Retina (tissue), 1 donor: Measurements from ENCODE around the gene ALK.
A peak's percentile ranks its signal among the peaks of the same experiment; 100 is the strongest.

Source experiments
- DNase-seq: peaks from one replicate; pipeline ENCODE4 v3.0.0-alpha.2; 2016

ALK gene

GRCh38 chr2:29433920-29434319, 487.5 kb downstream of the ALK start:
- no peak for DNase-seq

- DNase-seq: no peak
Observed at GRCh38 chr2:29433128-29433527, 488.3 kb downstream of the ALK start.

DNA sequence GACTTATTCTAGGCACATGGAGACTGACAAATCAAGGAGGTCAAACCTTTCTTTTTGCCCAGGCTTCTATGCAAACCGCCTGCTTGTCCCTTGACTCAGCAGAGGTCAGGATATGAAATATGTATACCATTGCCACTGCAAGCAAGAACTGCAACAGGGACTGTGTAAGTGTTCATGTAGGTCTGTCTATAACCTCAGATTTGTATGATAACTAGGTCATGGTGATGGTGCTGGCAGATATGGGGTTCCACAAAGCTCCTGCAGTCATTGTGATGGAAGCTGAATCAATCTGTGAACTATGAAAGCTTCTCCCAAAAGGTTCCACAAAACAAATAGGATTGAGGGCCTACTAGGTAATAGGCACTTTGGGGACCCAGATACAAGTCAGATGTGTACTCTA, 489.9 kb downstream of the ALK start:
- DNase-seq: no peak

DNA sequence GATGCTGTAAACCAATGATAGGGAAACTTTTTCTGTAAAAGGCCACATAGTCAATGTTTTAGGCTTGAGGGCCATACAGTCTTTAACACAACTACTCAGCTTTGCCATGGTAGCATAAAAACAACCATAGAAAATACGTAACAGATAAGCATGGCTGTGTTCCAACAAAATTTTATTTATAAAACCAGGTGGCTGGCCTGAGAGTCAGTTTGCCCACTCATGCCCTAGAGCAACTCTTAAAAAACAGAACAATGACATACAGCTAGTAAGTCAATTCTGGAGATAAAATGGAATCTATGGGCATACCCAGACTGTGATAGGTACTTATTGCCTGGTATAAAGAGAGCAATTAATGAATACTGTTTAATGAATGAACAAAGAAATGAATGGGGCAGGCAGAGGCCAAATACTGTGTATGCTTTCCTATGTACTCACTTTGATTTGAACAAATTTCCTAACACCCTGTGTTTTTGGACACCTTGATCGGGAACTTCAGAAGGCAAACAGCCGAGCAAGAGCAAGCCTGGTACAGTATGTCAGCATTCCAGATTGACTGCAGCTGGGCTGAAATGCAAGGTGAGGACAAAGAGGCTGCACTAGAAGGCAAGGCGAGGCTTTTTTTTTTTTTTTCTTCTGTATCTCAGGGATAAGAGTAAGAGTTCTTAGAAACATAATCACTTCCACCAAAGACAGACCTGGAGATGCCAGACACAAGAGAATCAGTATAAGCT, 490.8 kb downstream of the ALK start:
- DNase-seq: no peak

DNA sequence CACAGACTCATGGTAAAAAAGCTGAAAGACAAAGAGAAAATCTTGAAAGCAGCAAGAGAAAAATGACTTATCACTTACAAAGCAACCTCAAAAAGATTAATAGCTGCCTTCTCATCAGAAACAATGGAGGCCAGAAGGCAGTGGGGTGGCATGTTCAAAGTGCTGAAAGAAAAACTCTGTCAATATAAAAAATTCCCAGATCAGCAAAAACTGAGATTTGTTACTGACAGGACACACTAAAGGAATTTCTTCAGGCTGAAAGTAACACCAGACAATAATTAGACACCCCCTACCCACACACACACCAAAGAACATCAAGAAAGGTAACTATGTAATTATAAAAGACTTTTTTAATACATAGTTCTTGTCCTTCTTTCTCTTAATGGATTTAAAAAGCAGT, 495.0 kb downstream of the ALK start:
- DNase-seq: no peak

GRCh38 chr2:29425866-29426265, 495.5 kb downstream of the ALK start:
- no peak for DNase-seq

- DNase-seq: no peak
Observed at GRCh38 chr2:29423061-29423666, 498.2 kb downstream of the ALK start.

- DNase-seq: peak; percentile 43
Observed at GRCh38 chr2:29420999-29421782, 500.2 kb downstream of the ALK start.

- peak; percentile 32 for DNase-seq
Observed at GRCh38 chr2:29420464-29420863, 500.9 kb downstream of the ALK start.

DNA sequence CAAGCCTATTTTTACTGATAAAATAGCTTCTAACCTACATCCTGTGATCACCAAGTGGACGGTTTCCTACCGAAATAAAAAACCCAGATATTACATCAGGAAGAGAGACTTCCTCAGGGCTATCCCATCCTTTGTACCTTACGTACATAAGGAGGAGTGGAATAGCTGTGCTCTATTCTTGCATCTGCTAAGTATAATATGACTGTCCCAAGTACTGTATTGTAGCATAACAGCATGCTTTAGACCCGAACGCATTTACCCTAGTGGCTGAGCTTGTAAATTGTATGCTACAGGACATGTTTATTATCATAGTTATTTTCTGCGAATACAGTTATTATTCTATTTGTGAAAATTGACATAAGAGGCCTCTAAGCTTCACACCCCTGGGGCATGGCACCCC, 503.8 kb downstream of the ALK start:
- no peak for DNase-seq

DNA sequence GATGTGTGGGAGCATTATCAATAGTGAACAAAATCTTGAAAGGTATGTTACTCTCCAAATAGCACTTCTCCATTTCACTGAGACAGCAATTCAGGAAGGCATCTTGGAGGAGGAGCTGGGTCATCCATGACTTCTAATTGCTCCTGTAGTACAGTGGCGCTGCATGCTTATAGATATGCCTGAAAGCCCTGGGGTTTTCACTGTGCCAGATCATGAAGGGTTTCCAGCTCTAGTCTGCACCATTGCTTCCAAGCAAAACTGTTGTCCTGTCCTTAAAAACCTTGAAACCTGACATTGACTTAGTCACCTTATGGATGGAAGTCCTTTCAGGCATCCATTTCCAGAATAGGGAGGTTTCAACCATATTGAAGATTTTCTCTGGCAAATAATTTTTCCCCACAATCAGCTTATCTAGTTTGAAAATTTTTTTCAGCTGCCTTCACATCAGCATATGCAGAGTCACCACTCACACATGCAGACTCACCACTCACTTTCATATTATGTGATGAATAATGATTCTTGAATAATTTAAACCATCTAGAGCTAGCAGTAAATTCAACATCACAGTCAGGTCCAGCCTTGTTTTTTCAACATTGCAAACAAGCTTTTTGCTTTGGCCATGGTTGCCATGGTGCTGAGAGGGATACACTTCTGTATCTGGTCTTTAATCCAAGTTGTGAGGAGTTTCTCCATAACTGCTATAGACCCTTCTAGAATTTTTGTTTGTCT, 509.0 kb downstream of the ALK start:
- no peak for DNase-seq

- DNase-seq: no peak
Observed at GRCh38 chr2:29405707-29406106, 515.7 kb downstream of the ALK start.

- DNase-seq: peak; percentile 57
Observed at GRCh38 chr2:29405266-29405665, 516.1 kb downstream of the ALK start.

- DNase-seq: no peak
Observed at GRCh38 chr2:29401994-29402393, 519.4 kb downstream of the ALK start.

GRCh38 chr2:29400930-29401653, 520.3 kb downstream of the ALK start:
- DNase-seq: no peak

GRCh38 chr2:29398384-29399237, 522.8 kb downstream of the ALK start:
- peak; percentile 43 for DNase-seq

- no peak for DNase-seq
Observed at GRCh38 chr2:29397713-29398112, 523.7 kb downstream of the ALK start.

GRCh38 chr2:29397039-29397438, 524.3 kb downstream of the ALK start:
- no peak for DNase-seq

DNA sequence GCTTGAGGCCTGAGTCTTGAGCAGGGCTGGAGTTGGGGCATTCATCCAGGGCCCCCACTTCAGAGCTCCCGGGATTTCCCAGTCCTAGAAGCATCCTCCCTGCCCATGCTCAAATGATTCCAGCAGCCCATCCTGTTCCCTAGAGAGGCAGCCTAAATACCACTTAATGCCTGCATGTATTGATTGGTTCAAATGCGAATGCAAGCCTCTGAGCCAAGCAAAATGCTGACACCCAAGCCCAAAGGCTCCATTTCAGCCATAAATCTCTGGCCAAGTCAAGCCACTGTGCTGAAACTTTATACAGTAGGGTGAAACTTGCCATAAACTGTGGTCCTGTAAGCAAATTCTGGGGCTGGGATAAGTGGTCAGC, 526.4 kb downstream of the ALK start:
- DNase-seq: no peak

GRCh38 chr2:29394311-29394980, 526.9 kb downstream of the ALK start:
- no peak for DNase-seq

GRCh38 chr2:29393676-29394075, 527.7 kb downstream of the ALK start:
- DNase-seq: no peak
